GM21381 (cell line): ENCODE data around the gene RAD23B.

Experiments
- ATAC-seq: cut with Tn5 transposase; IDR thresholded peaks from one replicate; pipeline ENCODE4 v1.9.1; 2021; ENCODE audit warnings: mild to moderate bottlenecking, moderate library complexity; ENCODE audit not compliant: unreplicated experiment

Gene RAD23B

GRCh38 chr9:107266624-107267368, 16.3 kb upstream of the RAD23B start:
- no peak for ATAC-seq

- no peak for ATAC-seq
Measured at GRCh38 chr9:107268560-107268959, 14.5 kb upstream of the RAD23B start.

DNA sequence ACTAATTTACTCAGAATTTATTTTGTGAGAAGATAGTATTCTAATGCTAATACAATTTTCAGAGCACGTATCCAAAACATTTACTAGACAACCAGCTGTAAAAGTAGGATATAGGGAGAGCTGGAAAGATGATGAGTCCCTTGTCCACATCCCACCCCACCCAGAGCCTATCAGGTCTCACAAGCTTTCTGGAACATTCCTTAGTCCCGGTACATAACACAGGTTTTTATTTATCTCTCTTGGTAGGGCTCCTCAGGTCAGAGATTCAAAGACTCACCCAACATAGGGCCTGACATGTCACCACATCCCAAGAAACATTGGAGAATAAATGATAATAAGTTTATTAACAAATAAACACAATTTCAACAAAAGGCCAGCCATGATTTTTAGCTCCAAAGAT, 13.8 kb upstream of the RAD23B start:
- ATAC-seq = no peak

DNA sequence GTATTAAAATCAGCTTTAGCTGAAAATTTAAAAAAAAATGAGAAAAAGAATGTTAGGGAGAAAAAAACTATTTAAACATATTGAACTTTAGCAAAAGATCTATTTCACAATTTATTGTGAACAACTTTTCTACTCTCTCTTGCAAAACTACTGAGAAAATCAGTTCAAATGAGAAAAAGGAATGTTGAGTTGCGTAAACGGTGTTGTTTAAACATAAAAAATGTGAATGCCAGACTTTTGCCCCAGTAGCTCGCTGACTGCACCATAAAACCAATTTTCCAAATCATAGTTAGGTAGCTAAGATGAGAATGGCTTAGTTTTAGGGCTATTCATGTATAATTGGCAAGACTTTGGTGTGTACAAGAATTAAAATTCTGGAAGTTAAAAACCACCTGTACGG, 13.4 kb upstream of the RAD23B start:
- ATAC-seq = no peak

- no peak for ATAC-seq
Measured at GRCh38 chr9:107270082-107270481, 13.0 kb upstream of the RAD23B start.

GRCh38 chr9:107270580-107270979, 12.5 kb upstream of the RAD23B start:
- no peak for ATAC-seq

- ATAC-seq = no peak
Measured at GRCh38 chr9:107273634-107274033, 9.4 kb upstream of the RAD23B start.

DNA sequence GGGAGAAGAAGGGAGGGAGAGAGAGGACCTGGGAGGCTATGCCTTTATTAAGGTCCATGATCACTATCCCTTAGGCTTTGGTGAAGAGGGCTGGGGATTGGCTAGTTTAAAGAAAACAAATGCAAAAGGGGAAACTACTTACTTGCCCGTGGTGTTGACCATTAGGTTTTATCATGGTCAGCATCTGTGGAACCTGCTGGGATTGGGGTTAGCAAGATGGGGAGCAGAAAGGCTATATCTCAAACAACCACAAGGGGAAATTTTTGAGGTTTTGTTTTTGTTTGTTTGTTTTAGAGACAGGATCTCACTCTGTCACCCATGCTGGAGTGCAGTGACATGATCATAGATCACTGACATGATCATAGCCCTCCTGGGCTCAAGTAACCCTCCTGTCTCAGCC, 9.0 kb upstream of the RAD23B start:
- ATAC-seq = no peak

DNA sequence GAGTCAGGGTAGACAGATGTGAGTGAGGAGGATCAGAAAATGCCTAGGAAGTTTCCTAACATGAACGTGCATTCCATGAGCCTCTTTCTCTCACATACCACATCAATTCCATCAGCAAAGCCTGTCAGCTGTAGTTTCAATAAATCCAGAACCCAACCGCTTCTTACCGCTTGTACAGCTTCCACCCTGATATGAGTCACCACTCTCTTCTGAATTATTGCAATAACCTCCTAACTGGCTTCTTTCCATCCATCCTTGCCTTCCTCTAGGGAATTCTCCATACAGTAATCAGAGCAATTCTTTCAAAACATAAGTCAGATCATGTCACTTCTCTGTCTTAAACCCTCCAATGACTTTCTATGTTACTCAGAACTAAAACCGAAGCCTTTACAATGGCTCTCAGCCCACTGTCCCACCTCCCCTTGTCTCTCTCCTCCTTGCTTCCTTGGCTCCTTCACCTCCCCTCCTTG, 8.1 kb upstream of the RAD23B start:
- ATAC-seq = no peak

DNA sequence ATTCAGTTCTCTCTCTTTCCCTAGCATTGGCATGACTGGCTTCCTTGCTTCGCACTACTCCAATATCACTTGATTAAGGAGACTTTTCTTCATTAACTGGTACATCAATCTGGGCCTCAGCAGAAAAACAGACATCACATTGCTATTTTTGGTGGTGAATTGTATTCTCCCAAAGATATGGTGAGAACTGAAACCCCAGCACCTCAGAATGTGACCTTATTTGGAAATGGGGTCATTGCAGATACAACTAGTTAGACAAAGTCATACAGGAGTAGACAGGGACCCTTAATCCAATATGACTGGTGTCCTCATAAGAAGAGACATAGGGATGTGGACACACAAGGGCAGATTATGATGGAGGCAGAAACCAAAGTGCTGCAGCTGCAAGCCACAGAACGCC, 7.5 kb upstream of the RAD23B start:
- no peak for ATAC-seq

DNA sequence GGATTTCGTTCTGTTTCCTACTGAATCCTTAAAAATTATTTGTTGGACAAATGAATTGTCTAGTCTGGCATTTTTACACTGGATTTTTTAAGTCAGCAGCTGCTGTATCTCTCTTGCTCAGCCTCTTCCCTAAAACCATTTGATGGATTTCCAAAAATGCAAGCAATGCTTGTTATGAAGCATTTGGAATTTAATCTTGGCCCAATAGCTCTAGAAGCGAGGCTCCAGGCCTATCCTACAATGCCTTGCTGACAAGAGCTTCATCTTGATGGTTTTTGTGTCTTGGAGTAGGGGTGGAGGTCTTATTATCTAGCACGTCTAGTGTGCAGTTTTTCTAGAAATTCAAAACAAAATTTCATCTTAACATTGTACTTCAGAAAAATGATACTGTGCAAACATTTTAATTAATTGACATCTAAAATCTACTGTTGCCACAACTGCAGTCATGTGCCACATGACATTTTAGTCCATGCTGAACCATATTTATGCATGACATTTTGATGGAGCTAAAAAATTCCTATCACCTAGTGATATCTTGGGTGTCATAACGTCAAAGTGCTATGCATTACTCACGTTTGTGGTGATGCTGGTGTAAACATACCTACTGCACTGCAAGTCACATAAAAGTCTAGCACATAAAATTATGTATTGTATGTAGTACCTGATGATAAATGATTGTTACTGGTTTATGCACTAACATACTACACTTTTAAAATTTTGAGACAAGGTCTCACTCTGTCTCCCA, 5.9 kb upstream of the RAD23B start:
- ATAC-seq = no peak

DNA sequence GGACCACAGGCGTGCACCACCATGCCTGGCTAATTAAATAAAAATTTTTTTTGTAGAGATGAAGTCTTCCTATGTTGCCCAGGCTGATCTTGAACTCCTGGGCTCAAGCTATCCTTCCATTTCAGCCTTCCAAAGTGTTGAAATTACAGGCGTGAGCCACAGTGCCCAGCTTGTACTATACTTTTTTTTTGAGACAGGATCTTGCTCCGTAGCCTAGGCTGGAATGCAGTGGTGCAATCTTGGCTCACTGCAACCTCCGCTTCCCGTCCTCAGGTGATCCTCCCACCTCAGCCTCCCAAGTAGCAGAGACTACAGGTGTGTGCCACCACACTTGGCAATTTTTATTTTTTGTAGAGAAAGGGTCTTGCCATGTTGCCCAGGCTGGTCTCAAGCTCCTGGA, 5.3 kb upstream of the RAD23B start:
- ATAC-seq = no peak

DNA sequence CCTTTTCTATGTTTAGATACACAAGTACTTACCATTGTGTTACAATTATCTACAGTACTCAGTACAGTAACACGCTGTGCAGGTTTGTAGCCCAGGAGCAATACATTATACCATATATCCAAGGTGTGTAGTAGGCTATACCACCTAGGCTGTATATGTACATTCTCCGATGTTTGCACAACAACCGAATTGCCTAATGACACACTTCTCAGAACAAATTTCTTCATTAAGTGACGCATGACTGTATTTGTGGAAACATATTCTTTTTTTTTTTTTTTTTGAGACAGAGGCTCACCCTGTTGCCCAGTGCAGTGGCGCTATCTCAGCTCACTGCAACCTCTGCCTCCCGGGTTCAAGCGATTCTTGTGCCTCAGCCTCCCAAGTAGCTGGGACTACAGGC, 4.0 kb upstream of the RAD23B start:
- no peak for ATAC-seq

DNA sequence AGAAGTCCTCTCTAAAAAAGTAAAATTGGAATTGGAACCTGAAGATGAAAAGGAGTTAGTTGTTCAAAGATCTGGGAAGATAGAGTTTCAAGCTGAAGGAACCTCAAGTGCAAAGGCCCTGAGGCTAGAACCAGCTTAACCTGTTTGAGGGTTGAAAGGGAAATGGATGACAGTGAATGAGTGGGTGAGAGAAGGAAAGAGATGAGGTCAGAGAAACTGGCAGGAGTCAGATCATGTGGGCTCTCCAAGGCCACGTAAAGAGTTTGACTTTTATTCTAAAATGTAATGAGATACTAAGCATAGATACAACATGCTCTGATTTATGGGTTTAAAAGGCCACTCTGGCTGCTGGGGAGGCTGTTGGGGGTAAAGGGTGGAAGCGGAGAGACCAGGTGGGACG, 2.5 kb upstream of the RAD23B start:
- no peak for ATAC-seq

- ATAC-seq = no peak
Measured at GRCh38 chr9:107281184-107281583, 1.9 kb upstream of the RAD23B start.

GRCh38 chr9:107281922-107282667, 984 bp upstream of the RAD23B start:
- no peak for ATAC-seq

- peak; percentile 51 for ATAC-seq
Measured at GRCh38 chr9:107283623-107284616, 841 bp downstream of the RAD23B start.

- ATAC-seq = no peak
Measured at GRCh38 chr9:107284636-107285035, 1.6 kb downstream of the RAD23B start.

GRCh38 chr9:107285286-107285685, 2.2 kb downstream of the RAD23B start:
- ATAC-seq = no peak

GRCh38 chr9:107286057-107286456, 3.0 kb downstream of the RAD23B start:
- no peak for ATAC-seq
